ENCODE data around the gene ACTRT2. TPM values are rescaled to one million over a fixed set of nuclear protein-coding genes. Genes with fewer than 3 reads are reported as not detected.

The ACTRT2 gene
- total RNA-seq, 1 experiment from 2014 or later = not detected

DNA sequence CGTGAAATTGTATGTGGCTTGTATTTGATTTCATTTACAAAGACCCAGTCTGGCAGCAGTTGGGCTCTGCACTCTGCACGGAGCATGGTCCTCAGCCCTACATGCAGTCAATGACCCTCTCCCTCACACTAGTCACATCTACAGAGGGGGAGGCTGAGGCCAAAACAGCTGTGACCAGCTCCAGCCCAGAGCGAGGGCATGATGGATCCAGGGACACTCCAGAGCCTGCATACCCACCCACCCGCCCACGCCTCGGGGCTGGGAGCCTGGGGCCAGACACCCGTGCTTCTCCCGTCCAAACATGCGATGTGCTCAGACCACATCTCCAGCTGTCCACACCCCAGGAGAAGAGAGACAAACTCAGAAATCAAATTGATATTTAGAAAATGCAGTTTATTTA is 33.8 kb downstream of the ACTRT2 start:
- TF ChIP-seq EZH2 (IDR thresholded peaks at IDR 0.05; ENCODE audit: borderline replicate concordance, low read depth, low read length, poor library complexity, severe bottlenecking) = no peak
- TF ChIP-seq, protein P1, sequence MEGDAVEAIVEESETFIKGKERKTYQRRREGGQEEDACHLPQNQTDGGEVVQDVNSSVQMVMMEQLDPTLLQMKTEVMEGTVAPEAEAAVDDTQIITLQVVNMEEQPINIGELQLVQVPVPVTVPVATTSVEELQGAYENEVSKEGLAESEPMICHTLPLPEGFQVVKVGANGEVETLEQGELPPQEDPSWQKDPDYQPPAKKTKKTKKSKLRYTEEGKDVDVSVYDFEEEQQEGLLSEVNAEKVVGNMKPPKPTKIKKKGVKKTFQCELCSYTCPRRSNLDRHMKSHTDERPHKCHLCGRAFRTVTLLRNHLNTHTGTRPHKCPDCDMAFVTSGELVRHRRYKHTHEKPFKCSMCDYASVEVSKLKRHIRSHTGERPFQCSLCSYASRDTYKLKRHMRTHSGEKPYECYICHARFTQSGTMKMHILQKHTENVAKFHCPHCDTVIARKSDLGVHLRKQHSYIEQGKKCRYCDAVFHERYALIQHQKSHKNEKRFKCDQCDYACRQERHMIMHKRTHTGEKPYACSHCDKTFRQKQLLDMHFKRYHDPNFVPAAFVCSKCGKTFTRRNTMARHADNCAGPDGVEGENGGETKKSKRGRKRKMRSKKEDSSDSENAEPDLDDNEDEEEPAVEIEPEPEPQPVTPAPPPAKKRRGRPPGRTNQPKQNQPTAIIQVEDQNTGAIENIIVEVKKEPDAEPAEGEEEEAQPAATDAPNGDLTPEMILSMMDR (conservative IDR thresholded peaks at IDR 0.05; ENCODE audit: low read depth, low read length) = no peak
- Histone ChIP-seq H3K9me3 (ENCODE audit: low read depth, low read length, poor library complexity, severe bottlenecking) (no peaks in the 10 kb centered on the region), H3K4me3 (ENCODE audit: low read depth, low read length, poor library complexity, severe bottlenecking) (no peak overlapping the region), H3K27me3 (replicated peaks; ENCODE audit: insufficient read depth, low read depth, low read length, poor library complexity) (peaks cover 42% of the 10 kb centered on the region), H3K36me3 (ENCODE audit: insufficient read depth, low read length, poor library complexity, severe bottlenecking) (no peaks in the 10 kb centered on the region), H3K27ac (ENCODE audit: low read depth, low read length, poor library complexity, severe bottlenecking) (no peak overlapping the region), H3K4me1 (ENCODE audit: insufficient read depth, low read length, poor library complexity, severe bottlenecking) (no peaks in the 10 kb centered on the region)
- ChIA-PET CTCF (no interaction called here), POLR2A (ENCODE audit: low non-redundant PET) (no interaction called here)
- no TSS peak for BruUV-seq (replicated peaks)
- DNase-seq (ENCODE audit: low spot score) = no peak
- intact Hi-C loops (cut with micrococcal nuclease; ENCODE audit: unreplicated experiment) = no loop called here

DNA sequence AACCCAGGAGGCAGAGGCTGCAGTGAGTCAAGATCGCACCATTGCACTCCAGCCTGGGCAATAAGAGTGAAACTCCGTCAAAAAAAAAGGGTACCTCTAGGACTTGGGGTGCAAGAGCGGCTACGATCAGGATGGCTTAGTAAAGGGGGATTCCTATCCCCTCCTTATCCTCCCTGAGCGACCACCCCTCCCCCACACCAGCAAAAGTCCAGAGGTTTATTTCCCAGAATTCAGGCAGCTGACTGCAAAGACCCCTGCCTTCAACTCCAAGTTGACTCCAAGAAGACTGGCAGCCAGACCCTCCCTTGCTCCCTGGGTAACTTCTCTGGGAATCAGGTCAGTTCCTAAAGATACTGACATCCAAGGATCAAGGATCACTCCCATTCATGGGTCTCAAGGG is 35.4 kb downstream of the ACTRT2 start:
- no peaks in the 10 kb centered on the region for H3K4me1 ChIP-seq (ENCODE audit: insufficient read depth, low read length, poor library complexity, severe bottlenecking)
- no TSS peak for BruUV-seq (replicated peaks)
- ChIA-PET POLR2A (ENCODE audit: low non-redundant PET) (no interaction called here), CTCF (no interaction called here)
- H3K9me3 ChIP-seq (ENCODE audit: low read depth, low read length, poor library complexity, severe bottlenecking) = no peaks in the 10 kb centered on the region
- no peaks in the 10 kb centered on the region for H3K36me3 ChIP-seq (ENCODE audit: insufficient read depth, low read length, poor library complexity, severe bottlenecking)
- H3K27me3 ChIP-seq (replicated peaks; ENCODE audit: insufficient read depth, low read depth, low read length, poor library complexity) = peaks cover 53% of the 10 kb centered on the region
- no peak for TF ChIP-seq EZH2 (IDR thresholded peaks at IDR 0.05; ENCODE audit: borderline replicate concordance, low read depth, low read length, poor library complexity, severe bottlenecking)
- TF ChIP-seq, protein P1 (conservative IDR thresholded peaks at IDR 0.05; ENCODE audit: low read depth, low read length) = no peak
- intact Hi-C loops (cut with micrococcal nuclease; ENCODE audit: unreplicated experiment) = no loop called here
- DNase-seq (ENCODE audit: low spot score) = no peak
- H3K27ac ChIP-seq (ENCODE audit: low read depth, low read length, poor library complexity, severe bottlenecking) = no peak overlapping the region
- no peak overlapping the region for H3K4me3 ChIP-seq (ENCODE audit: low read depth, low read length, poor library complexity, severe bottlenecking)

DNA sequence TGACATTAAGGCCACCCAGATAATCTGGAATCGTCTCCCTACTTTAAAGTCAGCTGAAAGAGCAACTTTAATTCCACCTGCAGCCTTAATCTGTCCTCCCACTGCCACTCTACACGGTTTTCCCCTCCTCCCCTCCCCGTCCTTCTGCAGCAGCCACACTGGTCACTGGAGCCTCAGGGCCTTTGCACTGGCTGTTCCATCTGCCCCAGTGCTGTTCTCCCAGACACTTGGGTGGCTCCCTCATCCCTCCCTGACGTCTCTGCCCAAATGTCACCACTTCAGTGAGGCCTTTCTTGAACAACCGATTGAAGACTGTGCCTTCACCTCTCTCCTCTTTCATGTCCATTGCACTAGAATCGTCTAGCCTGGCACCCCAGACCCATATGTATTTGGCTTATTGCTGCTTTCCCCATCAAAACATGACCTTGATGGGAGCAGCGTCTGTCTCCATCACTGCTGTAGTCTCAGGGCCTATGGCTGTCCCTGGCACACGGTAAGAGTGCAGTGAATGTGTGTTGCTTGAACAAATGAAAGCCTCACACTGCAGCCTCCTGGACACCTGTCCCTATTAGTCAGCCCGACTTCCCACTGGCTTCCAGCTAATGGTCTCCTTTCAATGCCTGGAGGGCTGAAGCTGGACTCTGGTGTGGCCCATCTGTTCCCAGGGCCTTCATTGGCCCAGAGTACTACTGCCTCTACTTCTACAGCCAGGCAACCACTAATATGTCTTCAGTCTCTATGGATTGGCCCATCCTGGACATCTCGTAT is 37.2 kb downstream of the ACTRT2 start:
- intact Hi-C loops (cut with micrococcal nuclease; ENCODE audit: unreplicated experiment) = no loop called here
- no peak overlapping the region for H3K27ac ChIP-seq (ENCODE audit: low read depth, low read length, poor library complexity, severe bottlenecking)
- POLR2A ChIA-PET (ENCODE audit: low non-redundant PET) = no interaction called here
- CTCF ChIA-PET = no interaction called here
- no peaks in the 10 kb centered on the region for H3K4me1 ChIP-seq (ENCODE audit: insufficient read depth, low read length, poor library complexity, severe bottlenecking)
- no peaks in the 10 kb centered on the region for H3K9me3 ChIP-seq (ENCODE audit: low read depth, low read length, poor library complexity, severe bottlenecking)
- no TSS peak for BruUV-seq (replicated peaks)
- TF ChIP-seq, protein P1 (conservative IDR thresholded peaks at IDR 0.05; ENCODE audit: low read depth, low read length) = no peak
- TF ChIP-seq EZH2 (IDR thresholded peaks at IDR 0.05; ENCODE audit: borderline replicate concordance, low read depth, low read length, poor library complexity, severe bottlenecking) = no peak
- DNase-seq (ENCODE audit: low spot score) = no peak
- no peaks in the 10 kb centered on the region for H3K36me3 ChIP-seq (ENCODE audit: insufficient read depth, low read length, poor library complexity, severe bottlenecking)
- H3K4me3 ChIP-seq (ENCODE audit: low read depth, low read length, poor library complexity, severe bottlenecking) = no peak overlapping the region
- peaks cover 71% of the 10 kb centered on the region for H3K27me3 ChIP-seq (replicated peaks; ENCODE audit: insufficient read depth, low read depth, low read length, poor library complexity)
